Left ventricle myocardium inferior (tissue), 1 donor: ENCODE results near the gene PASK. TPM values are rescaled to one million over a fixed set of nuclear protein-coding genes. Genes with fewer than 3 reads are reported as not detected.
A peak's percentile ranks its signal among the peaks of the same experiment; 100 is the strongest.

Experiments
- DNase-seq: peaks from one replicate; pipeline ENCODE4 v3.0.0-alpha.2; 2020
- H3K27ac ChIP-seq: fragments of 200-600 bp; replicated peaks from 2 replicates; pipeline ENCODE4 v1.8.0; 2021
- H3K27me3 ChIP-seq: fragments of 200-600 bp; 2 replicates; pipeline ENCODE4 v1.8.0; 2021; ENCODE audit warnings: low read depth
- H3K36me3 ChIP-seq: fragments of 200-600 bp; 2 replicates; pipeline ENCODE4 v1.8.0; 2021
- H3K4me1 ChIP-seq: fragments of 200-600 bp; 2 replicates; pipeline ENCODE4 v1.8.0; 2021
- H3K4me3 ChIP-seq: fragments of 200-600 bp; 2 replicates; pipeline ENCODE4 v1.8.0; 2021; ENCODE audit warnings: mild to moderate bottlenecking, moderate library complexity
- H3K9me3 ChIP-seq: fragments of 200-600 bp; replicated peaks from 2 replicates; pipeline ENCODE4 v1.8.0; 2021
- intact Hi-C: fragments of 100-400 bp; cut with micrococcal nuclease; formaldehyde crosslinking; loops from one replicate; pipeline ENCODE4 v1.11.0; 2022
- total RNA-seq: library from RNA; stranded (reverse); fragmentation: NEBNext Ultra II Directional; extraction: Animal tissue kit (Norgen Biotek cat#: 25700); gene quantifications from one replicate; pipeline ENCODE4 v1.2.1, GENCODE V29; 2021
- TF ChIP-seq, protein P1 (sequence below): fragments of 200-600 bp; IDR thresholded peaks from 2 replicates; pipeline ENCODE4 v1.8.0; 2021; ENCODE audit warnings: antibody characterized with exemption, mild to moderate bottlenecking, borderline replicate concordance
- donor health status: DM: no; HTN: yes; CAD: no; lungs with severe emphysema.

PASK gene
- total RNA-seq, 1 donor from 2014 or later: 3.4 TPM

DNA sequence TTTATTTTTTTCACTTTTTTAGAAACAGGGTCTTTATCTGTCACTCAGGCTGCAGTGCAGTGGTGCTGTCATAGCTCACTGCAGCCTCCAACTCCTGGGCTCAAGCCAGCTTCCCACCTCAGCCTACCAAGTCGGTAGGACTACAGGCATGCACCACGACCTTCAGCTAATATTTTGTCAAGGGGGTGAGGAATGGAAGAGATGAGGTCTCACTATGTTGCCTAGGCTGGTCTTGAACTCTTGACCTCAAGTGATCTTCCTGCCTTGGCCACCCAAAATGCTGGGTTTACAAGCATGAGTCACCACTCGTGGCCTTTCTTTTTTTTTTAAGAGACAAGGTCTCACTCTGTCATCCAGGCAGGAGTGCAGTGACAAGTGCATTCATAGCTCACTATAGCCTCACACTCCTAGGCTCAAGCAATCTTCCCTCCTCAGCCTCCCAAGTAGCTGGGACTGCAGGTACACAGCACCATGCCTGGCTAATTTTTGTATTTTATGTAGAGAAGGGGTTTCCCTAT, 14.4 kb upstream of the PASK start:
- intact Hi-C loops: no loop called here
- peaks cover 78% of the 10 kb centered on the region for H3K36me3 ChIP-seq
- no peak overlapping the region for H3K4me3 ChIP-seq
- DNase-seq: no peak
- no peaks in the 10 kb centered on the region for H3K9me3 ChIP-seq
- H3K4me1 ChIP-seq: peaks cover 22% of the 10 kb centered on the region
- no peaks in the 10 kb centered on the region for H3K27me3 ChIP-seq
- TF ChIP-seq, protein P1, sequence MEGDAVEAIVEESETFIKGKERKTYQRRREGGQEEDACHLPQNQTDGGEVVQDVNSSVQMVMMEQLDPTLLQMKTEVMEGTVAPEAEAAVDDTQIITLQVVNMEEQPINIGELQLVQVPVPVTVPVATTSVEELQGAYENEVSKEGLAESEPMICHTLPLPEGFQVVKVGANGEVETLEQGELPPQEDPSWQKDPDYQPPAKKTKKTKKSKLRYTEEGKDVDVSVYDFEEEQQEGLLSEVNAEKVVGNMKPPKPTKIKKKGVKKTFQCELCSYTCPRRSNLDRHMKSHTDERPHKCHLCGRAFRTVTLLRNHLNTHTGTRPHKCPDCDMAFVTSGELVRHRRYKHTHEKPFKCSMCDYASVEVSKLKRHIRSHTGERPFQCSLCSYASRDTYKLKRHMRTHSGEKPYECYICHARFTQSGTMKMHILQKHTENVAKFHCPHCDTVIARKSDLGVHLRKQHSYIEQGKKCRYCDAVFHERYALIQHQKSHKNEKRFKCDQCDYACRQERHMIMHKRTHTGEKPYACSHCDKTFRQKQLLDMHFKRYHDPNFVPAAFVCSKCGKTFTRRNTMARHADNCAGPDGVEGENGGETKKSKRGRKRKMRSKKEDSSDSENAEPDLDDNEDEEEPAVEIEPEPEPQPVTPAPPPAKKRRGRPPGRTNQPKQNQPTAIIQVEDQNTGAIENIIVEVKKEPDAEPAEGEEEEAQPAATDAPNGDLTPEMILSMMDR: no peak
- H3K27ac ChIP-seq: no peak overlapping the region

DNA sequence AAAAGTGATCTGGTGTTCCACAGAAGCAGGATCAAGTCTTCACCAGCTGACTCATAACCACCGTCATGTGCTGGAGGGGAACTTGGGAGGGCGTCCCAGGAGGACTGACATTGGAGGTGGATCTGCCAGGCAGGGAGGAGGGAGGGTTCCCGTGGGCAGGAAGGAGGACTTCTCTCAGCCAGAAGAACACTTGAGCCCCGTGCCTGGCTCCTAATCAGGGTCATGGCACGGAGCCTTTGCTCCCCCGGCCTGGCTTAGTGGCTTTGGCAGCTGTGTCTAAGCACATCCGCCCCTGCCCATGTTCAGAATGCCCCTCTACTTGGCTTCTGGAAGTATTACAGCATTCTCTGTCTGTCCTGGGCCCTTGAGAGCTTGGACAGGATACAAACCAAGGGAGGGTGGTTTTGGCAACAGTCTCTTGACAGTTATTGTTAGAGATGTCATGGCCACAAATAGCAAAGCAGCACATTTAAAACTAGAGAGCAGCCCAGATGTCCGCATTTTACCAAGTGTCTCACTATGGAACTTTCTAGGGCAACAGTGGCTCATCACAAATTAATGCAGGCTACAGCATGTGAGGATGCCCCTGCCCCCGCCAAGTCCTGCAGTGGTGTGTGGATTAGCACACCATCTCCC, 12.5 kb upstream of the PASK start:
- TF ChIP-seq, protein P1: no peak
- peaks cover 22% of the 10 kb centered on the region for H3K4me1 ChIP-seq
- no peaks in the 10 kb centered on the region for H3K27me3 ChIP-seq
- DNase-seq: peak; percentile 80
- H3K9me3 ChIP-seq: no peaks in the 10 kb centered on the region
- peak overlapping the region; percentile 24 for H3K4me3 ChIP-seq
- peaks cover 74% of the 10 kb centered on the region for H3K36me3 ChIP-seq
- intact Hi-C loops: no loop called here
- H3K27ac ChIP-seq: peak overlapping the region; percentile 88

DNA sequence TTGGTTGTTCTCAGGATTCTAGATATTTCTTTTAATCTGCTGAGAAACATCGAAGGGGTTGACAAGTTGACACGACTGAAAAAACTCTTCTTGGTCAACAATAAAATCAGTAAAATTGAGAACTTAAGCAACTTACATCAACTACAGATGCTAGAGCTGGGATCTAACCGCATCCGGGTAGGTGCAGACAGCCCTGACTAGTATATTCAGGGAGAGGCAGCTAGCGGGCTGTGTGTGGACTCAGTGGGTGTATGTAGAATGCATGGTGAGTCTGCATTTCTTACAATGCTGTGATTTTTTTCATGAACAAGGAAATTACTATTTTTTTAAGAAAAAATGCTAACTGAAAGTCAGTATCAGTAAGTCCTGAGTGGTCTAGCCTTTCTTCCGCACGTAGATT, 11.0 kb upstream of the PASK start:
- no peak for DNase-seq
- TF ChIP-seq, protein P1: no peak
- peaks cover 69% of the 10 kb centered on the region for H3K36me3 ChIP-seq
- H3K4me3 ChIP-seq: no peak overlapping the region
- peaks cover 22% of the 10 kb centered on the region for H3K4me1 ChIP-seq
- H3K27ac ChIP-seq: no peak overlapping the region
- no peaks in the 10 kb centered on the region for H3K27me3 ChIP-seq
- no peaks in the 10 kb centered on the region for H3K9me3 ChIP-seq
- intact Hi-C loops: no loop called here

DNA sequence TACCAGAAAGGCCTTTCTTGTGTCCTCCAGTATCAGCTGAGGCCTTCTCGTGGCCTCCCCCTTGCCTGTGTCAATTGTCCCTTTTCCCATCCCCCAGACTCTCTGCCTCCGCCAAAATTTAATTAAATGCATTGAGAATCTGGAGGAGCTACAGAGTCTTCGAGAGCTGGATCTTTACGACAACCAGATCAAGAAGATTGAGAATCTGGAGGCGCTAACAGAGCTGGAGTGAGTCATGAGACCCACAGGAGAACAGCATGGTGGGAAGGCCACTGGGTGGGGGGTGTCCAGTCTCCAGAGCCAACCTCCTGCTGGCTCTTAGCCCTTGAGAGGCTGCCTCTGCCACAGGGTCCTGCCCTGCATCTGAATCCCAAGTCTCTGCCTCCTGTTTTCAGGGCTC, 9.8 kb upstream of the PASK start:
- DNase-seq: no peak
- peaks cover 22% of the 10 kb centered on the region for H3K4me1 ChIP-seq
- H3K27ac ChIP-seq: no peak overlapping the region
- intact Hi-C loops: no loop called here
- no peaks in the 10 kb centered on the region for H3K27me3 ChIP-seq
- peaks cover 66% of the 10 kb centered on the region for H3K36me3 ChIP-seq
- TF ChIP-seq, protein P1: no peak
- no peaks in the 10 kb centered on the region for H3K9me3 ChIP-seq
- no peak overlapping the region for H3K4me3 ChIP-seq

DNA sequence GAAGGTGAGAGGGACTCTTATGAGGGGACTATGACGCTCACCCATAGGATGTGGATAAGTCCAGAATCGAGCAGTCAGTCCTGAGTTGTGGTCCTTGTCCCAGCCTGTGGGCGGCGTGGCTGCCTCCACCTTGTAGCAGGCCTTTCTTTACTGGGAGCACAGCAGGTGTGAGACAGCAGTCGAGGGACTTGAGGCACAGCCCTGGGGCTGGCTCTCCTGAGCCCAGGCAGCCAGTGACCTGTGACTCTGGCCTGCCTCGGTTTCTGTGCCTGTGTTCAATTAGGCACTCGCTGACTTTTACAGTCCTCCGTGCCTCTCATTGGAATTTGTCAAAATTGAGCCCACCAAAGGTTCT, 9.3 kb upstream of the PASK start:
- peaks cover 66% of the 10 kb centered on the region for H3K36me3 ChIP-seq
- H3K9me3 ChIP-seq: no peaks in the 10 kb centered on the region
- H3K4me3 ChIP-seq: no peak overlapping the region
- intact Hi-C loops: no loop called here
- peaks cover 22% of the 10 kb centered on the region for H3K4me1 ChIP-seq
- no peak for DNase-seq
- TF ChIP-seq, protein P1: no peak
- H3K27ac ChIP-seq: no peak overlapping the region
- no peaks in the 10 kb centered on the region for H3K27me3 ChIP-seq
